HCT116 (cell line): ENCODE data around the gene DTNBP1. TPM values are rescaled to one million over a fixed set of nuclear protein-coding genes. Genes with fewer than 3 reads are reported as not detected.

Source experiments
- ATAC-seq: fragments of 200-7000 bp; cut with Tn5 transposase; 2 replicates; pipeline ENCODE4 v1.9.1; 2020; ENCODE audit warnings: mild to moderate bottlenecking, moderate library complexity
- BruUV-seq: library from RNA; stranded (reverse); fragments of 400-500 nt; replicated peaks from 2 replicates; lab custom pipeline; 2021; lab: Mats Ljungman, UMichigan
- CTCF ChIA-PET: fragments of 300-600 bp; sonication (Branson Sonifier 250); formaldehyde crosslinking; loops from one replicate; lab custom pipeline; 2021; ENCODE audit warnings: antibody characterized with exemption; lab: Charles Lee
- POLR2A ChIA-PET: fragments of 300-600, 350-600 bp; sonication (Branson Sonifier 250); formaldehyde crosslinking; loops from one replicate; lab custom pipeline; 2021; ENCODE audit warnings: antibody characterized with exemption; lab: Charles Lee
- RAD21 ChIA-PET, 2 experiments: fragments of 300-600 bp; sonication (Branson Sonifier 250); formaldehyde crosslinking; loops; one replicate each; lab custom pipeline; 2023; ENCODE audit warnings: low total read pairs in 2 of 2; ENCODE audit not compliant: uncharacterized antibody in 2 of 2, unreplicated experiment in 2 of 2, low non-redundant PET in 1 of 2; lab: Charles Lee
- DNase-seq: peaks from one replicate; pipeline ENCODE4 v3.0.0-alpha.2; 2010; ENCODE audit warnings: low read depth, low spot score
- H2AFZ ChIP-seq: fragments of 200-600 bp; shearing (Covaris generic), sonication (generic); 2 replicates; pipeline ENCODE4 v1.6.1; 2017; ENCODE audit warnings: low read depth, mixed run types, mixed read lengths, antibody characterized with exemption, low read length; ENCODE audit not compliant: poor library complexity, severe bottlenecking
- H3K27ac ChIP-seq: 2 replicates; pipeline ENCODE4 v1.5.1; 2012; ENCODE audit warnings: low read depth, low read length
- H3K27me3 ChIP-seq: fragments of 200-600 bp; sonication (generic); 2 replicates; pipeline ENCODE4 v1.6.1; 2016; ENCODE audit warnings: mixed run types, low read length, mixed read lengths; ENCODE audit not compliant: insufficient read depth
- H3K36me3 ChIP-seq, 2 experiments: fragments of 200-500 bp in 1 of 2; fragments of 200-600 bp in 1 of 2; sonication (Bioruptor generic) in 1 of 2; sonication (generic) in 1 of 2; 2 replicates each; pipeline versions ENCODE4 v1.5.1 to v1.6.1; 2014 to 2016; ENCODE audit warnings: low read length in 2 of 2, inconsistent platforms in 1 of 2, mixed read lengths in 1 of 2, mixed run types in 1 of 2; ENCODE audit not compliant: insufficient read depth in 2 of 2, control insufficient read depth in 1 of 2
- H3K4me1 ChIP-seq, 2 experiments: fragments of 200-600 bp in 1 of 2; sonication (generic) in 1 of 2; 2 replicates each; pipeline versions ENCODE4 v1.5.1 to v1.6.1; 2012 to 2017; ENCODE audit warnings: low read length in 2 of 2, inconsistent platforms in 1 of 2, mild to moderate bottlenecking in 1 of 2, mixed read lengths in 1 of 2, mixed run types in 1 of 2, moderate library complexity in 1 of 2; ENCODE audit not compliant: insufficient read depth in 2 of 2, control insufficient read depth in 1 of 2
- H3K4me2 ChIP-seq: fragments of 200-600 bp; sonication (generic); 2 replicates; pipeline ENCODE4 v1.6.1; 2017; ENCODE audit warnings: mixed run types, low read length, mixed read lengths
- H3K4me3 ChIP-seq, 2 experiments: fragments of 200-600 bp in 1 of 2; sonication (generic) in 1 of 2; replicated peaks in 1 of 2; 2 replicates each; pipeline ENCODE4 v1.5.1; 2011 to 2016; ENCODE audit warnings: low read length in 2 of 2, control low read depth in 1 of 2, low read depth in 1 of 2, mild to moderate bottlenecking in 1 of 2, mixed read lengths in 1 of 2, mixed run types in 1 of 2
- H3K79me2 ChIP-seq: fragments of 200-600 bp; sonication (generic); 2 replicates; pipeline ENCODE4 v1.6.1; 2017; ENCODE audit warnings: mild to moderate bottlenecking, mixed run types, low read length, moderate library complexity, mixed read lengths; ENCODE audit not compliant: insufficient read depth
- H3K9ac ChIP-seq: fragments of 200-600 bp; sonication (generic); 2 replicates; pipeline ENCODE4 v1.6.1; 2016; ENCODE audit warnings: low read length, mixed read lengths
- H3K9me2 ChIP-seq: fragments of 200-600 bp; sonication (generic), shearing (Covaris generic); 2 replicates; pipeline ENCODE4 v1.6.1; 2017; ENCODE audit warnings: mixed run types, mild to moderate bottlenecking, moderate library complexity; ENCODE audit not compliant: insufficient read depth
- H3K9me3 ChIP-seq, 2 experiments: fragments of 200-500 bp in 1 of 2; fragments of 200-600 bp in 1 of 2; sonication (Bioruptor generic) in 1 of 2; sonication (generic) in 1 of 2; 2 replicates each; pipeline ENCODE4 v1.6.1; 2014 to 2017; ENCODE audit warnings: low read length in 2 of 2, mixed read lengths in 2 of 2, inconsistent platforms in 1 of 2, low read depth in 1 of 2, mild to moderate bottlenecking in 1 of 2, mixed run types in 1 of 2, moderate library complexity in 1 of 2; ENCODE audit not compliant: control insufficient read depth in 1 of 2, insufficient read depth in 1 of 2
- H4K20me1 ChIP-seq: fragments of 200-600 bp; sonication (generic), shearing (Covaris generic); 2 replicates; pipeline ENCODE4 v1.6.1; 2017; ENCODE audit warnings: mixed run types, mild to moderate bottlenecking, moderate library complexity; ENCODE audit not compliant: insufficient read depth
- CEBPB ChIP-seq: IDR thresholded peaks from 2 replicates; pipeline ENCODE4 v1.6.1; 2012; ENCODE audit warnings: low read depth
- EGR1 ChIP-seq: IDR thresholded peaks from 2 replicates; pipeline ENCODE4 v1.6.1; 2012; ENCODE audit warnings: low read depth
- ELF1 ChIP-seq: IDR thresholded peaks from 2 replicates; pipeline ENCODE4 v1.6.1; 2012; ENCODE audit warnings: low read depth, borderline replicate concordance
- EZH2phosphoT487 ChIP-seq: fragments of 200-600 bp; IDR thresholded peaks from 2 replicates; pipeline ENCODE4 v1.6.1; 2018; ENCODE audit warnings: antibody characterized with exemption, borderline replicate concordance
- FOSL1 ChIP-seq: IDR thresholded peaks from 2 replicates; pipeline ENCODE4 v1.6.1; 2012; ENCODE audit warnings: low read depth
- JUND ChIP-seq: IDR thresholded peaks from 2 replicates; pipeline ENCODE4 v1.6.1; 2012
- POLR2A ChIP-seq: IDR thresholded peaks from 2 replicates; pipeline ENCODE4 v1.7.0; 2011; ENCODE audit warnings: borderline replicate concordance; ENCODE audit not compliant: insufficient read depth, insufficient read length; ENCODE audit errors: extremely low read depth
- POLR2AphosphoS5 ChIP-seq: IDR thresholded peaks from 2 replicates; pipeline ENCODE4 v1.6.1; 2011; ENCODE audit warnings: mild to moderate bottlenecking, low read depth, low read length, moderate library complexity
- SRF ChIP-seq: IDR thresholded peaks from 2 replicates; pipeline ENCODE4 v1.6.1; 2012; ENCODE audit warnings: low read depth
- TCF7L2 ChIP-seq: IDR thresholded peaks from 2 replicates; pipeline ENCODE4 v1.7.0; 2011; ENCODE audit warnings: borderline replicate concordance, inconsistent platforms; ENCODE audit not compliant: insufficient read depth, insufficient read length; ENCODE audit errors: extremely low read depth
- ZNF274 ChIP-seq: fragments of 200-500 bp; sonication (Bioruptor generic); IDR thresholded peaks from 2 replicates; pipeline ENCODE4 v1.6.1; 2014; ENCODE audit warnings: mild to moderate bottlenecking, low read depth, low read length, inconsistent platforms
- intact Hi-C: fragments of 100-400 bp; cut with micrococcal nuclease; formaldehyde crosslinking; loops from 2 replicates; pipeline ENCODE4 v1.10.0; 2022
- total RNA-seq: library from RNA; stranded (reverse); gene quantifications from one replicate; pipeline ENCODE4 v1.2.1, GENCODE V29; 2021; ENCODE audit not compliant: unreplicated experiment

DTNBP1 gene
- total RNA-seq, 1 experiment from 2014 or later: 16.7 TPM

DNA sequence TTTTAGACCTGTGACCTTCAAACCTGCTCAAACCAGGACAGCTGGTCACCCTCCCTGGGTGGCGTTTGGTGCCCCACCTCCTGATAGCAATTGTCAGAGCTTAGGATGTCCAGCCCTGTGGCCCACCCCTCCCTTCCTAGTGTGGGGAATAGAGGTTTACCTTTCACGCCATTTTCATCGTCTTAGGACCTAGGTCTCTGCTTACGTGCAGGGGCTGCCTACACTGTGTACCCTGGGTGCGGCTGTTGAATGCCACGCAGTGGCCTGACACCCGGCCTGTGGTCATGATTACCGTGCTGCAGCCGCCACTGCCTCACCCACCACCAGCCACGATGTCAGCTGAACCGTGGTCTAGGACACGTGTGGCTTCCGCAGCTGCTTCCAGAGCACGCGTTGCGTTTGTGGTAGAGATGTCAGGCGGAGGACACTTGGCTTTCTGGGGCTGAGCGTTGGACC lies 157.3 kb downstream of the DTNBP1 start (continued):
- TF ChIP-seq CEBPB: no peak
- TF ChIP-seq EZH2phosphoT487: no peak
- no peak for TF ChIP-seq JUND
- no peak for TF ChIP-seq POLR2A

DNA sequence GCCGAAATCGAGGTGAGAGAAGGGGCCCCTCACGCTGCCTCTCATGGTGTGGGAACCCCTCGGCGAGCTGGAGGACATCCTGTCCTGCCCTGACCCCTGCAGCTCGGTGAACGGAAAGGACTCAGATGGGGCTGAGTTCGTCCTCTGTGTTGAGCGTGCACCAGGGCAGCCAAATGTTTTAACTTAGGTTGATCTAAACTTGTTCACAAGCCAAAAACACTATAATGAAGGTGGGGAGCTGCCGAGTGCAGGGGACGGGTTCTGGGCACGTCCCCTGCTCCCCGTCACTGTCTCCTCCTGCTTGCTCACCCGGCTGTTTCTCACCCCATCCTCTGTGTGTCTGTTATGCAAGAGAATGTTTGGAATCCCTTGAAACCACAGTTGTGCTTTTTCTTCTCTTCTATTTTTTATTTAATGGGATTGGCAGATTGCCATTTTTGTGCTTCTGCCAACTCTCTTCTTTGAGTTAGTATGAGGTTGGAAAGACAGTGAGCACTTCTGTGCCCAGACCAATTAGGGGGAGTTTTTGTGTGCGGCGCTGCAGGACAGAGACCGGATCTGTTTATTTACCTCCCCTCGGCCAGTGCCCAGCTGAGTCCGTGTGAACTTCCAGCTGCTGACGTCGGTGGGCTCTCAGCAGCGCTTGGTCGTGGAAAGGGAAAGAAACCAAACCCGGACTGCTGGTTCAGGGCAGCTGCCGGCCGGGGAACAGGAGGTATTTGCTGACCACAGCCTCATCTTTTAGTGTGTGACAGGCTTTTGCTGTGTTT lies 158.1 kb downstream of the DTNBP1 start:
- BruUV-seq: no TSS peak
- Histone ChIP-seq H3K4me3 (no peak overlapping the region), H3K9ac (no peak overlapping the region), H3K4me1 (0 out of 4 replicates have a peak, but pooled peaks cover 0 to 4% of the 10 kb centered on the region in 2 experiments), H3K79me2 (no peaks in the 10 kb centered on the region), H3K27me3 (no peaks in the 10 kb centered on the region), H3K9me2 (no peaks in the 10 kb centered on the region), H3K36me3 (peaks cover 0 to 3% of the 10 kb centered on the region in 2 experiments; a peak in 1 of 4 replicates), H3K9me3 (no peaks in the 10 kb centered on the region), H4K20me1 (no peaks in the 10 kb centered on the region), H2AFZ (no peak overlapping the region), H3K4me2 (no peak overlapping the region), H3K27ac (no peak overlapping the region)
- intact Hi-C loops: no loop called here
- DNase-seq (no peak), ATAC-seq (no peak)
- ChIA-PET CTCF (no interaction called here), POLR2A (no interaction called here), RAD21 (no interaction called here)
- TF ChIP-seq POLR2A: no peak
- TF ChIP-seq POLR2AphosphoS5: no peak
- no peak for TF ChIP-seq EGR1
- TF ChIP-seq ELF1: no peak
- TF ChIP-seq CEBPB: no peak
- TF ChIP-seq FOSL1: no peak
- TF ChIP-seq TCF7L2: no peak
- no peak for TF ChIP-seq SRF
- TF ChIP-seq ZNF274: no peak
